Neural progenitor cell (in vitro differentiated cells): ENCODE results near the gene PAPSS2. TPM values are rescaled to one million over a fixed set of nuclear protein-coding genes. Genes with fewer than 3 reads are reported as not detected.

ENCODE experiments used
- DNase-seq: peaks from one replicate; pipeline ENCODE4 v3.0.0-alpha.2; 2016; ENCODE audit warnings: low spot score
- H2AFZ ChIP-seq: fragments of 200-600 bp; sonication (generic); replicated peaks from 2 replicates; pipeline ENCODE4 v1.6.1; 2016; ENCODE audit warnings: antibody characterized with exemption
- H3F3A ChIP-seq: fragments of 200-600 bp; sonication (generic); 2 replicates; pipeline ENCODE4 v1.6.1; 2016; ENCODE audit warnings: antibody characterized with exemption, low read depth
- H3K27ac ChIP-seq: fragments of 200-600 bp; sonication (generic); 2 replicates; pipeline ENCODE4 v1.5.1; 2016; ENCODE audit warnings: mild to moderate bottlenecking
- H3K27me3 ChIP-seq: fragments of 200-600 bp; sonication (generic); 2 replicates; pipeline ENCODE4 v1.6.1; 2016; ENCODE audit warnings: mild to moderate bottlenecking, moderate library complexity
- H3K36me3 ChIP-seq: fragments of 200-600 bp; sonication (generic); 2 replicates; pipeline ENCODE4 v1.5.1; 2016
- H3K4me1 ChIP-seq: fragments of 200-600 bp; sonication (generic); 2 replicates; pipeline ENCODE4 v1.6.1; 2016; ENCODE audit warnings: mixed run types
- H3K4me2 ChIP-seq: fragments of 200-600 bp; sonication (generic); 2 replicates; pipeline ENCODE4 v1.6.1; 2016
- H3K4me3 ChIP-seq: fragments of 200-600 bp; sonication (generic); 2 replicates; pipeline ENCODE4 v1.5.1; 2016
- H3K79me2 ChIP-seq: fragments of 200-600 bp; sonication (generic); 2 replicates; pipeline ENCODE4 v1.6.1; 2016; ENCODE audit warnings: low read depth
- H3K9ac ChIP-seq: fragments of 200-600 bp; sonication (generic); 2 replicates; pipeline ENCODE4 v1.6.1; 2016
- H3K9me3 ChIP-seq: fragments of 200-600 bp; sonication (generic); 2 replicates; pipeline ENCODE4 v1.5.1; 2016; ENCODE audit warnings: low read depth
- H4K20me1 ChIP-seq: fragments of 200-600 bp; sonication (generic); 2 replicates; pipeline ENCODE4 v1.6.1; 2016; ENCODE audit warnings: low read depth
- H3K27ac Mint-ChIP-seq: 3 replicates; pipeline ENCODE4 v1.8.0; 2021; ENCODE audit warnings: mixed read lengths
- H3K27me3 Mint-ChIP-seq: 2 replicates; pipeline ENCODE4 v1.8.0; 2022; ENCODE audit warnings: low read depth, mild to moderate bottlenecking, inconsistent platforms, moderate library complexity, mixed read lengths; ENCODE audit not compliant: insufficient read depth
- H3K36me3 Mint-ChIP-seq: 3 replicates; pipeline ENCODE4 v1.8.0; 2021; ENCODE audit warnings: mixed read lengths
- H3K4me1 Mint-ChIP-seq: 3 replicates; pipeline ENCODE4 v1.8.0; 2021; ENCODE audit warnings: mixed read lengths
- H3K4me3 Mint-ChIP-seq: 3 replicates; pipeline ENCODE4 v1.8.0; 2021; ENCODE audit warnings: mild to moderate bottlenecking, moderate library complexity, mixed read lengths
- H3K9me3 Mint-ChIP-seq: 3 replicates; pipeline ENCODE4 v1.8.0; 2020; ENCODE audit warnings: mixed read lengths
- CTCF ChIP-seq: fragments of 200-600 bp; sonication (generic); IDR thresholded peaks from 2 replicates; pipeline ENCODE4 v1.5.1; 2017; ENCODE audit warnings: antibody characterized with exemption, mild to moderate bottlenecking
- EZH2 ChIP-seq: fragments of 200-600 bp; sonication (generic); IDR thresholded peaks from 2 replicates; pipeline ENCODE4 v1.6.1; 2017; ENCODE audit warnings: antibody characterized with exemption, mild to moderate bottlenecking, moderate library complexity
- EZH2phosphoT487 ChIP-seq: fragments of 200-600 bp; sonication (generic); IDR thresholded peaks from 2 replicates; pipeline ENCODE4 v1.6.1; 2017; ENCODE audit warnings: antibody characterized with exemption
- total RNA-seq: library from RNA; depleted of rRNA; stranded (reverse); fragments of >200 nt; gene quantifications from 2 replicates; pipeline ENCODE4 v1.2.3, GENCODE V29; 2015; ENCODE audit warnings: low replicate concordance

PAPSS2 gene
- total RNA-seq, 1 donor from 2014 or later, result 6.0 TPM

GRCh38 chr10:87639493-87639892, 20.2 kb upstream of the PAPSS2 start:
- Mint-ChIP-seq H3K4me3 (no peak overlapping the region), H3K36me3 (no peaks in the 10 kb centered on the region), H3K27me3 (no peaks in the 10 kb centered on the region), H3K27ac (no peak overlapping the region), H3K9me3 (no peaks in the 10 kb centered on the region), H3K4me1 (no peaks in the 10 kb centered on the region)
- H3K27ac ChIP-seq, result no peak overlapping the region
- TF ChIP-seq EZH2phosphoT487 (no peak), CTCF (no peak), EZH2 (no peak)
- no peak overlapping the region for H2AFZ ChIP-seq
- H3K9ac ChIP-seq, result no peak overlapping the region
- no peaks in the 10 kb centered on the region for H3K27me3 ChIP-seq
- no peaks in the 10 kb centered on the region for H3K79me2 ChIP-seq
- no peaks in the 10 kb centered on the region for H4K20me1 ChIP-seq
- no peak for DNase-seq
- no peak overlapping the region for H3K4me2 ChIP-seq
- no peaks in the 10 kb centered on the region for H3K36me3 ChIP-seq
- H3K9me3 ChIP-seq, result no peaks in the 10 kb centered on the region
- H3F3A ChIP-seq, result no peaks in the 10 kb centered on the region
- H3K4me3 ChIP-seq, result no peak overlapping the region
- H3K4me1 ChIP-seq, result no peaks in the 10 kb centered on the region

- no peak overlapping the region for H3K4me2 ChIP-seq
- Mint-ChIP-seq H3K9me3 (no peaks in the 10 kb centered on the region), H3K36me3 (no peaks in the 10 kb centered on the region), H3K4me3 (no peak overlapping the region), H3K27ac (no peak overlapping the region), H3K27me3 (no peaks in the 10 kb centered on the region), H3K4me1 (no peaks in the 10 kb centered on the region)
- H3K27me3 ChIP-seq, result no peaks in the 10 kb centered on the region
- H3K27ac ChIP-seq, result no peak overlapping the region
- H3K36me3 ChIP-seq, result no peaks in the 10 kb centered on the region
- no peak for DNase-seq
- no peaks in the 10 kb centered on the region for H4K20me1 ChIP-seq
- H3F3A ChIP-seq, result no peaks in the 10 kb centered on the region
- no peak overlapping the region for H2AFZ ChIP-seq
- H3K79me2 ChIP-seq, result no peaks in the 10 kb centered on the region
- no peak overlapping the region for H3K9ac ChIP-seq
- no peaks in the 10 kb centered on the region for H3K9me3 ChIP-seq
- no peaks in the 10 kb centered on the region for H3K4me1 ChIP-seq
- TF ChIP-seq CTCF (no peak), EZH2phosphoT487 (no peak)
- H3K4me3 ChIP-seq, result no peak overlapping the region
Observed at GRCh38 chr10:87640043-87640442, 19.6 kb upstream of the PAPSS2 start.

GRCh38 chr10:87642486-87642885, 17.2 kb upstream of the PAPSS2 start:
- no peak for DNase-seq
- H3K4me1 Mint-ChIP-seq, result no peaks in the 10 kb centered on the region
- no peaks in the 10 kb centered on the region for H3K27me3 Mint-ChIP-seq
- Histone ChIP-seq H3K4me1 (no peaks in the 10 kb centered on the region), H3K36me3 (no peaks in the 10 kb centered on the region), H3F3A (no peaks in the 10 kb centered on the region), H3K79me2 (no peaks in the 10 kb centered on the region), H3K9me3 (no peaks in the 10 kb centered on the region), H3K9ac (no peak overlapping the region), H3K27ac (no peak overlapping the region), H2AFZ (no peak overlapping the region), H3K4me3 (no peak overlapping the region), H4K20me1 (no peaks in the 10 kb centered on the region), H3K27me3 (no peaks in the 10 kb centered on the region), H3K4me2 (no peak overlapping the region)
- H3K27ac Mint-ChIP-seq, result no peak overlapping the region
- no peaks in the 10 kb centered on the region for H3K36me3 Mint-ChIP-seq
- no peaks in the 10 kb centered on the region for H3K9me3 Mint-ChIP-seq
- TF ChIP-seq EZH2phosphoT487 (no peak), EZH2 (no peak), CTCF (no peak)
- no peak overlapping the region for H3K4me3 Mint-ChIP-seq

- no peak overlapping the region for H3K27ac Mint-ChIP-seq
- Histone ChIP-seq H3F3A (no peaks in the 10 kb centered on the region), H3K9ac (no peak overlapping the region), H3K36me3 (no peaks in the 10 kb centered on the region), H3K4me3 (no peak overlapping the region), H3K4me2 (no peak overlapping the region), H3K4me1 (no peaks in the 10 kb centered on the region), H3K27me3 (no peaks in the 10 kb centered on the region), H3K27ac (no peak overlapping the region), H2AFZ (no peak overlapping the region), H4K20me1 (no peaks in the 10 kb centered on the region), H3K9me3 (no peaks in the 10 kb centered on the region), H3K79me2 (no peaks in the 10 kb centered on the region)
- no peak for DNase-seq
- H3K4me3 Mint-ChIP-seq, result no peak overlapping the region
- H3K27me3 Mint-ChIP-seq, result no peaks in the 10 kb centered on the region
- no peaks in the 10 kb centered on the region for H3K36me3 Mint-ChIP-seq
- H3K4me1 Mint-ChIP-seq, result no peaks in the 10 kb centered on the region
- no peak for TF ChIP-seq EZH2phosphoT487
- H3K9me3 Mint-ChIP-seq, result no peaks in the 10 kb centered on the region
Observed at GRCh38 chr10:87642988-87643387, 16.7 kb upstream of the PAPSS2 start.
